NOMO-1 treated with DMSO at 0.1 percent for 48 hours (cell line): Measurements from ENCODE around the gene TSPAN32.
"Not testable (repeated sequence)": the region's sequence is repeated elsewhere in the genome, so short reads cannot be mapped to it uniquely, and the experiment has no call there.

Experiments used
- DNase-seq: peaks from one replicate; lab custom pipeline; 2025; ENCODE audit not compliant: unreplicated experiment; lab: John Stamatoyannopoulos, UW

Gene TSPAN32

DNA sequence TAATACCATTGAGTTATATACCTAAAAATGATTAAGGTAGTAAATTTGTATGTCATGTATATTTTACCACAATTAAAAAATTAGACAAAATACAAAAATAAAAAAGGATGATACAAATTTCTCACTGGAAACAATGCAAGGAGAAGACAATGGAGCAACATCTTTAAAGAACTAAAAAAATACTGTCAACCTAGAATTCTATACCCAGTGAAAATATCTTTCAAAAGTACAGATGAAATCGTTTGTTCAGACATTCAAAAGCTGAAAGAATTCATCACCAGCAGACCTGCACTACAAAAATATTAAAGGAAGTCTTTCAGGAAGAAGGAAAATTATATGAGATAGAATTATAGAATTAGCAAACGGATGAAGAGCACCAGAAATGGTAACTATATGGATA is 21.6 kb upstream of the TSPAN32 start:
- no peak for DNase-seq

DNA sequence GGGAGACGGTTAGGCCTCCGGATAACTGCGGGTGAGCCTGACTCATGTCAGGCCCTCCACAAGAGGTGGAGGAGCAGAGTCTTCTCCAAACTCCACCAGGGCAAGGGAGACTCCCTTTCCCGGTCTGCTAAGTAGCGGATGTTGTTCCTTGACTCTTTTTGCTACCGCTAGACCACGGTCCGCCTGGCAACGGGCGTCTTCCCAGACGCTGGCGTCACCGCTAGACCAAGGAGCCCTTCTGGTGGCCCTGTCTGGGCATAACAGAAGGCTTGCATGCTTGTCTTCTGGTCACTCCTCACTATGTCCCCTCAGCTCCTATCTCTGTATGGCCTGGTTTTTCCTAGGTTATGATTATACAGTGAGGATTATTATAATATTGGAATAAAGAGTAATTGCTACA is 15.5 kb upstream of the TSPAN32 start:
- DNase-seq = not testable (repeated sequence)

DNA sequence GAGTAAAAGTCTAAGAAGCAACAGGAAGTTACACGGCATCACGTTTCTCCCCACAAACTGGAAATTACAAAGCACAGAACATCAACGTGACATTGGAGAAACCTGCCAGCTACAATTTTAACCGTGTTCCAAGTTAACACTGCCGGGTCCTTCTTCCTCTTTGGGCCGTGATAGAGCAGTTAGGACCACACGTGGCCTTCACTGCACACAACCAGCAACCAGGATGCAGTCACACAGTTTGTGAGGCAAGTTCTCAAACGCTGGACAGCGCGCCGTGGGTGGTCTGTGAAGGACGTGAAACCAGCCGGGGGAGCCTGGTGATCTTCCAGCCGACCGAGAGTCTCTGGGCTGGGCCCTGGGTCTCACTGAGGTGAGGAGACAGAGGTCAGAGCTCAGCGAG is 14.7 kb upstream of the TSPAN32 start:
- peak; percentile 69 for DNase-seq

DNA sequence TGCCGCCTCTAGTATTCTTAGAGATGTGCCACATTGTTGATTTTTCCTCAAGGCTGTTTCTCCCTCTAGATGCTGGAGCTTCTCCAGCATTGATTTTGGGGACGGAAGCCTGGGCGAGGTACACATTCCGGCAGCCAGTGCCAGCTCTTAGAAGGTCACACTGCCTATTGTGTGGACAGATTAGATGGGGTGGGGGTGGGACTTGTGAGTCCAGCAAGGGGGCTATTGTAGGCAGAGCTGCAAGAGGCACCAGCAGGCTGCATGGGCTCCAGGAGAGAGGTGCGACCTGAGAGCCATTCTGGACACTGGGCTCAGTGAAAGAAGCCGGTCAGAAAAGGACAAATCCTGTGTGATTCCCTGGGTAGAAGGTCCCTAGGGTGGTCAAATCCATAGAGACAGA is 12.5 kb upstream of the TSPAN32 start:
- DNase-seq = no peak

DNA sequence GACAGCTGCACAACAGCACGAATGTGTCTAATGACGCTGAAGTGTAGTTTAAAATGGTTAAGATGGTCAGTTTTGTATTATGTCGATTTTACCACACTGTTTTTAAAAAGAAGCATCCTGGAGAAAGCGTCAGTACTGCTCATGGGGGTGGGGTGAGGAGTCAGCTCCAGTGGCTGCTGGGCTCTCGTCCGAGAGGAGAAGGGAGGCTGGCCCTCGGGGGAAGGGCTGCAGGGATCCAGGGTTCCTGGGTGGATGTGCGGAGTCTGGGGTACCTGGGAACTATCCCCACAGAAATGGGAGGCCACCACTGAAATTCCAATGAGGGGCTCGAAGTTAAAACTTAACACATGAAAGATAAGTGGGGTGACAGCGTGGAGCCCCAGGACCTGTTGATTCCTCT is 12.0 kb upstream of the TSPAN32 start:
- no peak for DNase-seq

DNA sequence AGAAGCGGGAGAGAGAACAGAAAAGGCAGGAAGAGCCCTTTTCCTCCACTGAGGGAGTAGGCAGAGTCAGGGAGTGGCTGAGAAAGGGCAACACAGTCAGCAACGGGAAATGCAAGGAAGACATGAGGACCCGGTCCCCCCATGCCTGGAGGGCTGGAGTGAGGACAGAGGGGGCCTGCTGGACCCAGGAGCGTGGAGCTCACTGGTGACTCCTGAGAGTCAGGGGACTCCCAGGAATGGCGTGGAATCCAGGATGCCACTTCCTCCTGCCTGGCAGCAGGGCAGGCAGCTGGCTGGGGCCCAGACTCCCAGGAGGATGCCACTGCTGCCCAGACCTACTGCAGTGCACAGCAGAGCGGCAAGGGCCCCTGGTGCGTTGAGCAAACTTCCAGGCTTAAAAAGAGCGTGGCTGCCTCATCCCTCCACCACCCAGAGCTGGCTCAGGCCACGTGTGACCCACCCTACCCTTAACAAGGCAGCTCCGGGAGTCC is 11.4 kb upstream of the TSPAN32 start:
- DNase-seq = no peak

DNA sequence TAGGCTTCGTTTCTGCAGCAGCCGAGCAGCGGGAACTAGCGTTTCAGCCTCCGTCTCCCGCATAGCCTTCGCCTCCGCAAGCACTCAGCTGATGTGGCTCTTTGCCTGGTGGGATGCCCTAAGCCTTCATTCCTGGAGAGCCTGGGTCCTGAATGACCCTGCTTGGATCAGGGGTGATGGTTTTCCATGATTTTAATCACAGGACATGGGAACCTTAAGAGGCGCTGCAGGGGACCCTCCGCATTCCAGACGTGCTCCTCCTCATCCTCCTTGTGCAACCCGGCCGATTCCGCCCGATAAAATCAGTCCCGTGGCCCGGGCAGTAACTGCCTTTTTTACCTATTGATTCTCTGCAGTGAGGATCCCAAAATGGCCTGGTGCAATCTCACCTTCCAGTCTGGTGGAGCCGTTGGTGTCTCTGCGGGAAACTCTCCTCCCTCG is 8.3 kb upstream of the TSPAN32 start:
- DNase-seq = no peak

DNA sequence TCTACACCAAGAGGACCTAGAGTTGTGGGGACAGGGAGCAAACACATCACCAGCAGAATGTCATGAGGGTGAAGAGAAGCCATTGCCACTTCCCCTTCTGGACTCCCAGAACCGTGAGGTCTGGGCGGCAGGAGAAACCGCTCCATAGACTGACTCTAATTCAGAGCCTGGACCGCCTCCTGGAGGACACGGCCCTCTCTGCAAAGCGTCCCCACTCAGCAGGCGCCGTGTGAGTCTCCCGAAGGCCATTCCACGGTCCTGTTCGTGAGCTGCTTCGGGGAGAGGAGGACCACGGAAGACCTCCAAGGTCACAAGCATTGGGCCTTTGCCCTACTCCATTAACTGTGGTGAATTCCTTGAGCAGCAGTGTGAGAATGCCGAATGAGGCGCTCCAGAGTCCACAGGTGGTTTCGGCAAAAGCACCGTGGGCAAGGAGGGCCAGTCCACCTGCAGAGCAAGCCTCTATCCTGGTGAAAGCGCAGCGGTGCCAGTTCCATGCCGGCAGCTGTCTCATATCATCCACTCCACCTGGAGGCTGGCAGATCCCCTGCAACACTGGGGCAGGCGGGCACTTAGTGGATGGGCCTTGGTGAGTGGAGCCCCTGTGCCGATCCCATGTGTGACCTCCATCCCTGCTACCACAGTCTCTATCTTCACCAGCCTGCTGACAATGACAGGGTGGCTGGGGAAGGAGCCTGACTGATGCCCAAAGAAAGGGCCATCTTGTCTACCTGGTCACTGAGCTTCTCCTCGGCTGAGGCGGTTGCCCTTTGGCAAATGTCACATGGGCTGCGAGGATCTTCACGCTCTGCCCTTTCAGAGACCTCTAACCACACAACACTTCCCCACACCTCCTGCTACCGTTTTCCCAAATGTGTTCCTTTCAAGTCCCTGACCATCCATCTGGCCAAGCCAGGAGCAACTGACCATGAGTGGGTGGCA is 7.6 kb upstream of the TSPAN32 start:
- peak; percentile 75 for DNase-seq

DNA sequence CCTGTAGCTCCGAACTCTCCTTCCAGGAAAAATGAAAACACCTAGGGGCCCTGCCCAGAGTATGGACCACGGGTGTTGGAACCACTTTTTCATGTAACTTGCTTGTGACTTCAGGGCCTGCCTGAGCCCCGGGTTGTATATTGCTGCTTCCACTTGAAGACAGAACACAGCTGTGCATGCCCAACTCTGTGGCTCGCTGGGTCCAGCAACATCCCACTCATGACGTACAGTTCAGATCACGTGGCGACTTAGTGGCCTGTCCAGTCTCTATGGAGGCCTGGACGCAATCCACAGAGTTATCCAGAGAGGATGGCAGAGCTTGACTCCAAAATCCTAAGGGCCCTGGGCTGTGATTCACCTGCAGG is 6.9 kb upstream of the TSPAN32 start:
- DNase-seq = no peak

DNA sequence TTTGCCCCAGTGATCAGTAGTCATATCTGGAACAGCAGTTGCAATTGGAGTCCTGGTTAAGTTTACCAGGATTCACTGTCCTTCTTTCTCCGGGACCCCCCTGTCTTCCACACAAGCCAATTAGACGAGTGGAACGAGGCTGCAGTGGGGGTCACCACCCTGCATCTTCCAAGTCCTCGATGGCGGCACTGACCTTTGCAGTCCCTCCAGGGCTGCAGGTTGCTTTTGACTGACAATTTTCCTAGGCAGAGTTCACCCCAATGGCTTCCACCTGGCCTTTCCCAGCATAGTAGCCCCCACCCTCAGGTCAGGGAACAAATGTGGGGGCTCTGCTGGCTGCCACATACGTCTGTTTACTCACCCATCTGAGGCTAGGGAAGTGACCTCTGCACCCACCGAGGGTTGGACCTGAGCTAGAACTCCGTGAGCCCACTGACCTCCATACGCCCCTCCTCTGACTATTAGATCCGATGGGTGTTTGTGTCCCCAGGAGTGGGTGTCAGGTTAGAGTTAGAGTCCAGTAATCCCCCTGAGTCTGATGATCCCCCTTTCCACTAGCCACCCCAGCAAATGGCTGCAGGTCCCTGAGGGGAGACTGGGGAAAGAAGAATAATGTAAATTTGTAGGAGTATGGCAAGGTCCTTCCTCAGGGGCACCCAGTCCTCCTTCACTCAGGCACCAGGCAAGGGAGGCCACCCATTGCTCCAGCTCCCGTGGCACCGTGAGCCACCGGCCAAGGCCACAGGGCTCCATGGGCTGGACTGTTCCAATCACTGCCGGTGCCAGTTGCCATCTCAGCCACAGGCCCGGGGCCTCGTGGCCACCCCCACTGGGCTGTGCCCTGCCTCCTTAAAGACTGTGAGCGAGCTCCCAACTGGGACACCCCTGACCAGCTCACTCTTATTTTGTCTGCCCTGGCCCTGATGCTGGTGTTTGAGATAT is 5.6 kb upstream of the TSPAN32 start:
- DNase-seq = no peak

DNA sequence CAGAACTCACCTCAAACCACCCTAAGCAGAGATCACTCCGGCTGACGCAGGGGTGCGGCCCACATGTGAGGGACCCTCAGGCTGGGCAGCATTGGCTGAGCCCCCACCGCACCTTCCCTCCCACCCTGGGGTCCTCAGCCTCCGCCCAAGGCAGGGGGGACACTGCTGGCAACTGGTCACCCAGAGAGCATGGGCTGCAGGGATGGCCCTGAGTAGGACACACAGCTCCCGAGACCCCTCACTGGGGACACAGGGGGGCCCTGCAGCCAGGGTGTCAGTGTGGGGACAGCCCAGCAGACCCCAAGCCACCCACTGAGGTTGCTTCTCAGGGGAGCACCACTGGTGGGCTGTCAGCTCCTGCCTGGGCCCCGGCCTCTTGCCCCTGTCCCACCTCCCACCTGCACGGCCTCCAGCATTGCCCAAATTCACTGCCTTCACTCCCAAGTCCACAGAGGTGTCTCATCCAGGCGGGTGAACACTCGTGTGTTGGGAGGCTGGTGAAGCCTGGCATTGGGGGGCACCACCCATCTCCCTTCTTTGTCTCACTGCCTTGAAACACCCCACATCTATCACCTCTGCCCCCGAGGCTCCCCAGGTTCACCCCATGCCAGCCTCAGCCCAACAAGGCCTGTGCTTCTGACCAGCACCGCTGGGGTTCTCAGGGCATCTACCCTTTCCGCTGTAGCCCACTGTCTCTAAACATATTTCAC is 4.7 kb upstream of the TSPAN32 start:
- no peak for DNase-seq

DNA sequence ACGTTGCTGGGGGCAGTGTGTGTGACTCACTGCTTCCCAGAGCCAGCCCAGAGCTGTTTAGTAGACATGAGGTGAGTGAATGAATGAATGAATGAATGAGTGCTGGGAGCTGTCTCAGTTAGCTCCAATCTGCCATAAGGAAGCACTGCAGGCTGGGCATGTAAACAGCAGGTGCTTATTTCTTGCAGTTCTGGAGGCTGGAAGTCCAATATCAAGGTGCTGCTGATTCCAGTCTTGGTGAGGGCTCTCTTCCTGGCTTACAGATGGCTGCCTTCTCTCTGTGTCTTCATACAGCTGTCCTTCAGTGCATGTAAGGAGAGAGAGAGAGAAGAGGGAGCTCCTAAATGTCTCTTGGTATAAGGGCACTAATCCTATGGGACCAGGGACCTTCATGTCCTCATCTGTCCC is 4.2 kb upstream of the TSPAN32 start:
- DNase-seq = no peak

DNA sequence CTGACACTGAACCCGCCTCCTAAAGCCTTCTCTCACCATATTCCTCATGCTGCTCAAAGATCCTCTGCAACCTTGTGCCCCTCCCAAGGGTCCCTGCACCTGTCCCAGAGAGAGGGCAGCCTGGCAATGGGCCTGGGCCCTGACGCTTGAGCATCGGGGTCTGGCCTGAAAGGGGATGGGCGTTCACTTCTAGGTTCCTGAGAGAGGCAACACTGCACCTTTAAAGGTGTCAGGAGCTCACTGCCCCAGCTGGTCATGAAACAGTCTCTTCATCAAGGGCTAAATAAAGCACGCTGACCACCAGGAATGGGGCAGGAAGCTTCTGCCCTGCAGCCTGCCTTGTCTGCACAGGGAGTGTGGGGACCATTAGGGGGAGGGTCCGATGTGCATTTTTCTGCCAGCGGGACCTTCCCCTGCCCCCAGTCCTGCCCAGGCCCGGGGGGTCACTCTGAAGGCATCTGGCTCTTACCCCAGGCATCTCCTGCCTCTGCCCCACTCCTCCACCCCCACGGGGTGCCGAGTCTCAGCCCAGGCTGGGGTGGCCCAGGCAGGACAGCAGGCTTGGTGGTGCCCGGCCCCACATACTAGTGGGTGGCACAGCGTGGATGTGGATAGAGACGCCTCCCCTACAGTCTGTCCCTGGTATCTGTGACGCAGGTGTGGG is 3.5 kb upstream of the TSPAN32 start:
- DNase-seq = no peak

DNA sequence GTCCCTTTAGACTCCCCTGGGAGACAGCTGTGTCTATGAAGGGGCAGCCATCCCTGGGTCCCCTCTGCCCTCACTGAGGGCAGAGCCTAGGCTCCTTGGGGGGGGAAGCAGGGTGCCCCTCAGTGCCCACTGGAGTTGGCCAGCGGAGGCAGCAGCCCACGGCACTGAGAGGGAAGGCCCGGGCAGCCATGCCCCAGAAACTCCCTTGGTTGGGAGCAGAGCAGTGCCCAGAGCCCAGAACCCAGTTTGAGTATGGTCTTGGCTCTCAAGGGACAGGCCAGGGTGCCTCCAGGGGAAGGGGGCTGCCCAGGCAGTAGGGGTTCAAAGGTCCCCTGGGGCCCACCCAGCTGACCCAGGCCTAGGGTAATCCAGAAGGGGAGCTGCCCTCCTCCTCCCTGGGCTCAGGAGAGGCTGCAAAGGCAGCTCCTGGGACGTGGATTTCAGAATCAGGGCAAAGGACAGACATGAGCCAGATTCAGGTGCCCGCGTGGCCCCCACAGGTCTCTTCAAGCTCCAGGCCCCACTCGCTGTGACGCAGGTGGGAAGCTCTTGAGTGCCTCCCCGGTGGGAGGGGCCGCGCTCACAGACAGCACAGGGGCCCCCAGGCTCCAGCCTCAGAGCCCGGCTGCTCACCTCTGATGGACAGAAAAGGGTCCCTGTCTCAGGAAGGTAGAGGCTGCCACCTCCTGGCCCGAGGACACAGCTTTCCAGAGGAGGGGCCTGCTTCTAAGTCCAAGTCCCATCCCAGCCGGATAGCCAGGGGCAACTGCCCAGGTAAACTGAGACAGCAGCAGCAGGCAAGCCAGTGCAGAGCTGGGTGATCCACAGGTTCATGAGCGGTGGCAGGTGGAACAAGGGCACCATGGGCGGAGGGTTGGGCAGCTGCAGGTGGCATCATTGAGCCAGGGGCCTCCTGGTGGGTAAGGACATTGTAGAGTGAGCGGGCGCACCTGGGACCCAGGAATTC is 2.7 kb upstream of the TSPAN32 start:
- no peak for DNase-seq

DNA sequence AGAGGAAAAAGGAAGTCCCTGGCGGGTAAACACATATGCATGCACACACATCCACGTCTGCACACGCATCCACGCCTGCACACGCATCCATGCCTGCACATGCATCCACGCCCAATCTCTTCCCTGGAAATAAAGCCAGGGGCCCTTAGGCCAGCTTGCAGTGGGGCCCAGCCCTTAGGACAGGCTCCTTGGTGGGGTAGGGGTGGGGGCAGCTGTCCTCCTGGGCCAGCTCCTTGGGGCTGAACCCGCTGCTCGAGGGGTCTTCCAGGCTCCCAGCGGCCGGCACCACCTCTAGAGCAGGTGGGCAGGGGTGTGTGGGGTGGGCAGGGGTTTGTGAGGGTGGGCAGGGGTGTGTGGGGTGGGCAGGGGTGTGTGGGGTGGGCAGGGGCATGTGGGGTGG is 2.0 kb upstream of the TSPAN32 start:
- no peak for DNase-seq

DNA sequence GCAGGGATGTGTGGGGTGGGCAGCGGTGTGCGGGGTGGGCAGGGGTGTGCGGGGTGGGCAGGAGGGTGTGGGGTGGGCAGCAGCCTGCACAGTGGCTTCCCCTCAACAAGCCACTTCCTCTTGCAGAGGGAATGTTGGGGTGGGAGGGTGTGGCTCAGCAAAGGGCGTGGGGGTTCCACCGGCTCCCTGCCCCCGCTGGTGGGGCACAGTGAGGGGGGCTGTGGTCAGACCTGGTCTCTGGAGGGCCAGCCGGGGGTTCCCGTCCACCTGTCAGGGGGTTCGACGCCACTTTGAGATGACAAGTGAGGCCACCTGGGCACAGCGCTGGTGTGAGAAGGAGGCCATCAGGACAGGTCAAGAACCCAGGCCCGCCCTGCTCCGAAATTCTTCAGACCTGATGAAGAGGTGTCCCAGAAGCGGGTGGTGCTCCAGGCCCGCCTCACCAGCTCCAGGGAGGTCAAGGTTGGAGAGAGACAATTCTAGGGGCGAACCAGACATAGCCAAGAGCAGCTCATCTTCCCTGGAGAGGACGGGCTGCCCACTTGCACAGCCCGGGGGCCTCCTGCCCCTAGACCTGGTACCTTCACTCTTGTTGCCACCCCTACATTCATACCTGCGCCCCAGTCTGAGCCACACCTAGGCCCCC is 1.4 kb upstream of the TSPAN32 start:
- peak; percentile 20 for DNase-seq

DNA sequence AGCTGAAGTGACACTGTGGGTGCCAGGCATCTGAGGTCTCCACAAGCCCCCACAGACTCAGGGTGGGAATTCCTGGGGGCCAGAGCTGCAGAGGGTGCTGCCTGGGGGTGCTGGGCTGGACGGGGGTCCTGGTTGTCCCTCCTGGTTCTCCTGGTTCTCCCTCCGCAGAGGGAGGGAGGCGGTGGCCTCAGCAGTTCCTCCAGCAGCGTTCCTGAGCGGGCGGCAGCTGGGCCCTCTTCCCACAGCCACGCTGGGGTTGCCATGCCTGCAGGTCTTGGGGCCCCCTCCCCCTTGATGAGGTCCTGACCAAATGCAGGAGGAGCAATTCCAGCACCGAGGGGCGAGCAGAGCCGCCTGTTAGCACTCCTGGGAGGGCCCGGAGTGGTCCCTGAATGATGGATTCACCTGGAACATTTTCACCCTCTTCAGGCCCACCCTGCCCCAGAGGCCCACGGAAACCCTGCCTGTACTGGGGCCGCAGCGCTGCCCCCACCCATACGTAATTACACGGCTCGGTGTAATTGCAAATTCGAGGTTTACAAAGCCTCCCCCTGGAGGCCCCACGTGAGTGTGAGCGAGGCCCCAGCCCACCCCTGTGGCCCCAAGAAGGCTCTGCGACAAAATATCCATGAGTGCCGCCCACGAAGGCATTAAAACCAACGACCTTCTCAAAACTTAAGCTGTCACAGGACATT is 730 bp upstream of the TSPAN32 start:
- peak; percentile 14 for DNase-seq

DNA sequence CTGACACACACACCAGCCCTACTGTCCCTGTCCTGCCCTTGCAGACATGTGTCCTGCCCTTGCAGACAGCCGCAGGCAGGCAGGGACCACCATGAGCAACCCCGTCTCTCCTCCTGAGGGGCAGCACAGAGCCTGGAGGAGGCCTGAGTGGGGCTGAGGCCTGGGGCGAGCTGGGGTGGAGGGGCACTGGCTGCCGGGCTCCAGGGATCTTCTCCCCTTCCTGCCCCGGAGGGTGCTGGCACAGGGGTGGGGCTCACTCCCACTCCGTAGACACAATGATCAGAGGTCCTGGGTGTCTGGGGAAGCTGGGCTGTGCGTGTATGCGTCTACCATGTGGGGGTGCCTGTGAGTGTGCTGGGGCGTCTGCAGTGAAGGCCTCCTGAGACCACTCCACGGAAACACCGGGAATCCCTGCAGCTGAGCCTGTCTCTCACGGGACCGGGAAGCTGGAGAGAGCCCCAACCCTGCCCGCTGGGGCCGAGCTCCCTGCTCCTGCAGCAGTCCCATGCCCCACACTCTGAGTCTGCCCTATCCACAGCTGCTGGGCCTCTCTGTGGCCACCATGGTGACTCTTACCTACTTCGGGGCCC is 588 bp downstream of the TSPAN32 start:
- peak; percentile 52 for DNase-seq
